Measurements from ENCODE around the gene KRTAP10-5. TPM values are rescaled to one million over a fixed set of nuclear protein-coding genes. Genes with fewer than 3 reads are reported as not detected.

KRTAP10-5 gene
- total RNA-seq, 1 experiment from 2014 or later = not detected

GRCh38 chr21:44539046-44539445 is 41.4 kb downstream of the KRTAP10-5 start:
- no peak for TF ChIP-seq POLR2AphosphoS5 (IDR thresholded peaks at IDR 0.05; ENCODE audit: low read depth, low read length)
- TF ChIP-seq TCF7L2 (IDR thresholded peaks at IDR 0.05; ENCODE audit: low read depth, low read length) = no peak
- TF ChIP-seq REST (IDR thresholded peaks at IDR 0.05; ENCODE audit: insufficient read depth in 1 of 2, low read depth in 2 of 2, low read length in 1 of 2) = no peak
- TF ChIP-seq SIN3A (IDR thresholded peaks at IDR 0.05; ENCODE audit: borderline replicate concordance, insufficient read depth, low read depth, low read length) = no peak
- TF ChIP-seq CTCF (IDR thresholded peaks at IDR 0.05) = no peak
- no peak for DNase-seq (ENCODE audit: low read depth, low spot score)
- Histone ChIP-seq H3K9me3 (ENCODE audit: control insufficient read depth, insufficient read depth, low read depth, low read length) (peaks cover 12% of the 10 kb centered on the region; the same call in 1 of the 2 replicates), H3K27me3 (ENCODE audit: control insufficient read depth, insufficient read depth, low read length) (no peaks in the 10 kb centered on the region), H3K4me1 (ENCODE audit: control insufficient read depth, insufficient read depth, low read length) (no peaks in the 10 kb centered on the region), H3K36me3 (ENCODE audit: control insufficient read depth, insufficient read depth, low read length) (no peaks in the 10 kb centered on the region), H3K27ac (ENCODE audit: low read length) (no peak overlapping the region), H3K4me3 (ENCODE audit: low read depth in 2 of 2, low read length in 2 of 2) (no peak overlapping the region)
- no peak for ATAC-seq
- CTCF ChIA-PET = no interaction called here
- POLR2A ChIA-PET = no interaction called here
- no TSS peak for BruUV-seq (replicated peaks)
- in situ Hi-C loops (cut with HindIII; ENCODE audit: low pct_unique_long_range_greater_than_20kb, low sequenced_read_pairs) (no loop called here), intact Hi-C loops (cut with micrococcal nuclease; ENCODE audit: unreplicated experiment) (no loop called here)

GRCh38 chr21:44537930-44538911 is 42.2 kb downstream of the KRTAP10-5 start:
- in situ Hi-C loops (cut with HindIII; ENCODE audit: low pct_unique_long_range_greater_than_20kb, low sequenced_read_pairs) (no loop called here), intact Hi-C loops (cut with micrococcal nuclease; ENCODE audit: unreplicated experiment) (no loop called here)
- TF ChIP-seq POLR2AphosphoS5 (IDR thresholded peaks at IDR 0.05; ENCODE audit: low read depth, low read length) = no peak
- TF ChIP-seq REST (IDR thresholded peaks at IDR 0.05; ENCODE audit: insufficient read depth in 1 of 2, low read depth in 2 of 2, low read length in 1 of 2) = no peak
- no peak for TF ChIP-seq TCF7L2 (IDR thresholded peaks at IDR 0.05; ENCODE audit: low read depth, low read length)
- TF ChIP-seq CTCF (IDR thresholded peaks at IDR 0.05) = no peak
- no peak for TF ChIP-seq SIN3A (IDR thresholded peaks at IDR 0.05; ENCODE audit: borderline replicate concordance, insufficient read depth, low read depth, low read length)
- Histone ChIP-seq H3K27ac (ENCODE audit: low read length) (no peak overlapping the region), H3K27me3 (ENCODE audit: control insufficient read depth, insufficient read depth, low read length) (no peaks in the 10 kb centered on the region), H3K4me3 (ENCODE audit: low read depth in 2 of 2, low read length in 2 of 2) (no peak overlapping the region), H3K4me1 (ENCODE audit: control insufficient read depth, insufficient read depth, low read length) (no peaks in the 10 kb centered on the region), H3K9me3 (ENCODE audit: control insufficient read depth, insufficient read depth, low read depth, low read length) (peaks cover 10% of the 10 kb centered on the region; the same call in 1 of the 2 replicates), H3K36me3 (ENCODE audit: control insufficient read depth, insufficient read depth, low read length) (no peaks in the 10 kb centered on the region)
- ChIA-PET CTCF (no interaction called here), POLR2A (no interaction called here)
- BruUV-seq (replicated peaks) = no TSS peak
- ATAC-seq (no peak), DNase-seq (ENCODE audit: low read depth, low spot score) (no peak)
